Panc1 (cell line): ENCODE measurements around the gene LRBA.

Source experiments
- POLR2AphosphoS5 ChIP-seq: IDR thresholded peaks from 2 replicates; pipeline ENCODE4 v1.6.1; 2012; ENCODE audit warnings: mild to moderate bottlenecking, low read depth, low read length, moderate library complexity
- TCF7L2 ChIP-seq: IDR thresholded peaks from 2 replicates; pipeline ENCODE4 v1.6.1; 2011; ENCODE audit warnings: mild to moderate bottlenecking, low read depth, low read length, inconsistent platforms
- TF ChIP-seq, protein P1 (sequence below): fragments of 450-650 bp; IDR thresholded peaks from 2 replicates; pipeline ENCODE4 v1.5.1; 2017; ENCODE audit warnings: mild to moderate bottlenecking

DNA sequence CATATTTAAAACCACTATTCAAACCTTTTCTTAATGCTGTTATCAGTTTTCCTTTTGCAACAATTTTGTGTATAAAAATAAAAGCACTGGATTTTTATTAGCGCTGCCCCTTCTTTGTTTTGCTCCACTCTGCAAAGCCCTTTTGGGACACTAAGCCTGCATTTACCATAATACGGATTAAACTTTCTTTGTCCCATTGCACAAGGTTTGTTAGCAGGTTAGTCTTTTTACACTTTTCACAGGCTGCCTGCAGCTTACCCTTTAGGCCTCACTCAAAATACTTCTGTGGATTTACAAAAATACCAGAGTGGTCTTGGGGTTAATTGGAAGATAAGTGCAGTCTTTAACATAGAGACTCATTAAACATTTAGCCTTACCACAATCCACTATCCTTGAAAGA lies 468.8 kb downstream of the LRBA start:
- TF ChIP-seq, protein P1, sequence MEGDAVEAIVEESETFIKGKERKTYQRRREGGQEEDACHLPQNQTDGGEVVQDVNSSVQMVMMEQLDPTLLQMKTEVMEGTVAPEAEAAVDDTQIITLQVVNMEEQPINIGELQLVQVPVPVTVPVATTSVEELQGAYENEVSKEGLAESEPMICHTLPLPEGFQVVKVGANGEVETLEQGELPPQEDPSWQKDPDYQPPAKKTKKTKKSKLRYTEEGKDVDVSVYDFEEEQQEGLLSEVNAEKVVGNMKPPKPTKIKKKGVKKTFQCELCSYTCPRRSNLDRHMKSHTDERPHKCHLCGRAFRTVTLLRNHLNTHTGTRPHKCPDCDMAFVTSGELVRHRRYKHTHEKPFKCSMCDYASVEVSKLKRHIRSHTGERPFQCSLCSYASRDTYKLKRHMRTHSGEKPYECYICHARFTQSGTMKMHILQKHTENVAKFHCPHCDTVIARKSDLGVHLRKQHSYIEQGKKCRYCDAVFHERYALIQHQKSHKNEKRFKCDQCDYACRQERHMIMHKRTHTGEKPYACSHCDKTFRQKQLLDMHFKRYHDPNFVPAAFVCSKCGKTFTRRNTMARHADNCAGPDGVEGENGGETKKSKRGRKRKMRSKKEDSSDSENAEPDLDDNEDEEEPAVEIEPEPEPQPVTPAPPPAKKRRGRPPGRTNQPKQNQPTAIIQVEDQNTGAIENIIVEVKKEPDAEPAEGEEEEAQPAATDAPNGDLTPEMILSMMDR, result no peak
- TF ChIP-seq TCF7L2 (no peak), POLR2AphosphoS5 (no peak)
